ENCODE results near the gene EGF. TPM values are rescaled to one million over a fixed set of nuclear protein-coding genes. Genes with fewer than 3 reads are reported as not detected.
"Not testable (repeated sequence)": the region's sequence is repeated elsewhere in the genome, so short reads cannot be mapped to it uniquely, and the experiment has no call there.

The EGF gene
- polyA plus RNA-seq, 2 of the 4 experiments (the other 2 are of a cell fraction) = 0.59 to 0.98 TPM

DNA sequence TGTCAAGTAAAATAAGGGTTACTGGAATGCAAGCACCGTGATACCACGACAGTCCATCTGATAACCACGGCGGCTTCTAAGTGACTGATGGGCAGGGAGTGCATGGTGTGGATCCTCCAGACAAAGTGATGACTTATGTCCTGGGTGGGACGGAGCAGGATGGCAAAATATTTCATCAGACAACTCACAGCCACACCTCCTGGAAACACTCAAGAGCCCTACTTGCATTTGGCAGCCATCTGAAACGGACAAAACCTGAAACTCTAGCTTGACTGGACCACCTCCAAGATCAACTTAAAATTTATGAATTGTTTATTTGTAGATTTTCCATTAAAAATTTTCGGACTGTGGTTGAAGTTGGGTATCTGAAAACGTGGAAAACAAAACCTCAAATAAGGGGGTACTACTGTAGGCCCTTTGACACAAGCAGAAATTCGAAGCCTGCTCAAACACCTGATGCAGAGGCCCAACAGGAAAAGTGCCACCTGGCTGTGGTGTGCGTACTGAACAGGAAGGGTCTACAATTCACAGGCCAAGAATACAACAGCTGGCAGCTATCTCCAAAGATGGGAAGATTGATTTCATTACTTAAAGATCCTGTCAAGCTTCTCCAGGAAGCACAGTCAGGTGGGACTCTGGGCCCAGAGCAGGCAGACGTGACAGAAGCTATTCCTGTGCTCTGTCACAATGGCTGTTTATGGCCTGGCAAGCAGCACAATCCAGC is 38.7 kb upstream of the EGF start:
- WGBS (ENCODE audit: missing lambda C conversion rate) = 39% methylated on average over 11 of the region's 11 CpGs
- DNase-seq (ENCODE audit: low read depth in 1 of 2, low spot score in 1 of 2) (no peak), FAIRE-seq (no peak), ATAC-seq (no peak)
- POLR2A ChIA-PET = no interaction called here
- Histone ChIP-seq H3K4me3 (no peak overlapping the region), H3K9me3 (no peaks in the 10 kb centered on the region), H3K27ac (no peak overlapping the region), H3K4me1 (no peaks in the 10 kb centered on the region), H3K4me2 (no peak overlapping the region)
- TF ChIP-seq RNF2 (IDR thresholded peaks at IDR 0.05; ENCODE audit: borderline replicate concordance, low read depth) (no peak), RARB (CRISPR knock-in tag; IDR thresholded peaks at IDR 0.05) (no peak), EP300 (IDR thresholded peaks at IDR 0.05) (no peak), ATOH8 (CRISPR knock-in tag; IDR thresholded peaks at IDR 0.05; ENCODE audit: low read depth) (no peak), CHD4 (IDR thresholded peaks at IDR 0.05; ENCODE audit: borderline replicate concordance) (no peak), SMC3 (IDR thresholded peaks at IDR 0.05) (no peak), MAFK (IDR thresholded peaks at IDR 0.05; ENCODE audit: partially characterized antibody) (no peak), HEYL (CRISPR knock-in tag; IDR thresholded peaks at IDR 0.05) (no peak), HOXA7 (CRISPR knock-in tag; IDR thresholded peaks at IDR 0.05) (no peak), KDM1A (IDR thresholded peaks at IDR 0.05; ENCODE audit: low read depth) (no peak)
- CTCF ChIA-PET = no interaction called here

DNA sequence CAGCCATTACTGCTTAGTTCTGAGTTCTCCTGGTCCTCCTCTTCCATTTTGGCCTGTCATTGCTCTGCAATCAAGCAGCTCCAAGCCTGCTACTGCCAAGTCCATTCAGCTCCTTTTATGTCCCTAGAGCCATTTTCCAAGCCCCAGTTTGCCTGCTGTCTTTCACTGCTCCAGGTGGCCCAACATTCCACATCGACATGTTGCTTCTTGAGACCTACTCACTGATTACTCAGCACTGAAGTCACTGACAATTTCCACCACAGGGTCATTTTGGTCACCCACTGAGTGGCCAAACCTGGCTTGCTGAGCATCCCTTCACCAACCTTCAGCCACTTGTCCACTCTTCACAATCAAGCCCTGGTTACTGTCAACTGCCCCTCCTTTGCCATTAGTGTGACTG is 37.6 kb upstream of the EGF start:
- no peak overlapping the region for H3K27ac ChIP-seq
- H3K4me3 ChIP-seq = no peak overlapping the region
- POLR2A ChIA-PET = no interaction called here
- CTCF ChIA-PET = no interaction called here
- H3K9me3 ChIP-seq = no peaks in the 10 kb centered on the region
- 60% methylated on average over 1 of the region's 1 CpG for WGBS (ENCODE audit: missing lambda C conversion rate)
- TF ChIP-seq CHD2 (IDR thresholded peaks at IDR 0.05; ENCODE audit: low read length, partially characterized antibody) (no peak), EP300 (IDR thresholded peaks at IDR 0.05) (no peak), CHD4 (IDR thresholded peaks at IDR 0.05; ENCODE audit: borderline replicate concordance) (no peak), RNF2 (IDR thresholded peaks at IDR 0.05; ENCODE audit: borderline replicate concordance, low read depth) (no peak), JUNB (IDR thresholded peaks at IDR 0.05) (no peak), TFCP2L1 (CRISPR knock-in tag; IDR thresholded peaks at IDR 0.05) (no peak), HOXB13 (CRISPR knock-in tag; IDR thresholded peaks at IDR 0.05; ENCODE audit: low read depth) (no peak), JUN (IDR thresholded peaks at IDR 0.05) (no peak), ESRRA (IDR thresholded peaks at IDR 0.05; ENCODE audit: borderline replicate concordance, low read length) (no peak), EHMT2 (IDR thresholded peaks at IDR 0.05; ENCODE audit: low read depth) (no peak), NFE2L2 (conservative IDR thresholded peaks at IDR 0.05; ENCODE audit: low read length) (no peak), KDM5A (IDR thresholded peaks at IDR 0.05) (no peak), HOXB5 (CRISPR knock-in tag; IDR thresholded peaks at IDR 0.05) (no peak), RFX5 (IDR thresholded peaks at IDR 0.05) (no peak), MAZ (IDR thresholded peaks at IDR 0.05; ENCODE audit: borderline replicate concordance, low read depth, low read length) (no peak)
- H3K4me1 ChIP-seq = no peaks in the 10 kb centered on the region
- ATAC-seq = no peak
- no peak for DNase-seq (ENCODE audit: low read depth in 1 of 2, low spot score in 1 of 2)
- FAIRE-seq = no peak
- no peak overlapping the region for H3K4me2 ChIP-seq

DNA sequence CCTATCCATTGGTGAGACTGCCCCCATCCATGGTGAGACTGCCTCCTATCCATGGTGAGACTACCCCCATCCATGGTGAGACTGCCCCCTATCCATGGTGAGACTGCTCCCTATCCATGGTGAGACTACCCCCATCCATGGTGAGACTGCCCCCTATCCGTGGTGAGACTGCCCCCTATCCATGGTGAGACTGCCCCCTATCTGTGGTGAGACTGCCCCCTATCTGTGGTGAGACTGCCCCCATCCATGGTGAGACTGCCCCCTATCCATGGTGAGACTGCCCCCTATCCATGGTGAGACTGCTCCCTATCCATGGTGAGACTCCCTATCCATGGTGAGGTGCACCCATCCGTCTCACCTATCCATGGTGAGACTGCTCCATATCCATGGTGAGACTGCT is 37.1 kb upstream of the EGF start:
- H3K4me3 ChIP-seq; H3K4me2 ChIP-seq; CTCF ChIA-PET; DNase-seq (ENCODE audit: low read depth in 1 of 2, low spot score in 1 of 2); H3K4me1 ChIP-seq; ATAC-seq; H3K27ac ChIP-seq; POLR2A ChIA-PET; H3K9me3 ChIP-seq; FAIRE-seq: not testable (repeated sequence)
- no CpG with 5 or more reads among the region's 2 CpGs for WGBS (ENCODE audit: missing lambda C conversion rate)
